ENCODE results near the gene UMODL1. TPM values are rescaled to one million over a fixed set of nuclear protein-coding genes. Genes with fewer than 3 reads are reported as not detected.
A peak's percentile ranks its signal among the peaks of the same experiment; 100 is the strongest.

The UMODL1 gene
- total RNA-seq, 1 donor from 2014 or later = not detected

DNA sequence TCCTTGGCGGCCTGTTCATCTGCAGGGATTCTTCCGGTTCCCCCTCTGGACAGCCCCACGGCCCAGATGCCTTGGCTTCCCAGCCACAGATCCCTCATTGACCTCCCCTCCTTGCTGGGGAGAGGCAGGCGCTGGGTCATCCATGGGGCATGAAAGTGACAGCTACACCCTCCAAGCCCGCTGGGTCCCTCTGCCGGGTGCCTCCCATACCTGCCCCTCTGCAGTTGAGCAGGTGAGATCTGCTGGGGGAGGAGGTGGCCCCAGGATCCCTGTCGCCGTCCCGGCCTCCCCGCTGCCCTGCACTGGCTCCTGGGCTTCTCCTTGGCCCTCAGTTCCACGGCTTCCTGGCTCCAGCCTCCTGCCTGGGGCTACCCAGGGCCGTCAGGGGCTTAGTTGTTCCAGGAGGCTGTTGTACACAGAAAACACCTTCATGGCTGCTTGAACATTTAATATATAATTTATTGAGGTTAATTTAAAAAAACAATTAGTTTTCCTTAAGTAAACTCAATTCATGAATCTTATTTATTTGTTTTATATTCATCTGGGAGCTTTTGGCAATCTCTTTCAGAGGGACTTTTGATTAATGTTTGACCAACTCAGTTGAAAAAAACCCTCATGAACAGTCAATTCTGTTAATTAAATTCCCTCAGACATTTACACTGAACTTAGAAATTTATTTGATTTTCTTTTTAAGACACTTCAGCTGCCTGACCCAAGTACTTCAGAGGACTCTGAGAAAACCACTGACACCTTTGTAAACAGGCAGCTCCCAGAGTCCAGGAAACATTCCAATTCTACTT lies 80.2 kb downstream of the UMODL1 start:
- Histone ChIP-seq H3K36me3 (no peaks in the 10 kb centered on the region), H3K27ac (no peak overlapping the region), H3K9ac (no peak overlapping the region), H3K4me1 (no peaks in the 10 kb centered on the region), H4K20me1 (ENCODE audit: low read depth) (no peaks in the 10 kb centered on the region), H3K79me2 (ENCODE audit: low read depth) (no peaks in the 10 kb centered on the region), H3K27me3 (no peaks in the 10 kb centered on the region), H3K4me3 (no peak overlapping the region), H3K4me2 (no peak overlapping the region), H3K9me3 (ENCODE audit: low read depth) (no peaks in the 10 kb centered on the region), H3F3A (ENCODE audit: low read depth) (no peaks in the 10 kb centered on the region), H2AFZ (replicated peaks) (no peak overlapping the region)
- TF ChIP-seq CTCF (IDR thresholded peaks at IDR 0.05) = no peak
- TF ChIP-seq EZH2phosphoT487 (IDR thresholded peaks at IDR 0.05) = no peak
- Mint-ChIP-seq H3K4me3 (no peak overlapping the region), H3K27me3 (ENCODE audit: insufficient read depth, low read depth) (peaks cover 7% of the 10 kb centered on the region), H3K36me3 (no peaks in the 10 kb centered on the region), H3K27ac (peak overlapping the region; percentile 69), H3K9me3 (no peaks in the 10 kb centered on the region), H3K4me1 (peaks cover 32% of the 10 kb centered on the region)
- DNase-seq (ENCODE audit: low spot score) = no peak

DNA sequence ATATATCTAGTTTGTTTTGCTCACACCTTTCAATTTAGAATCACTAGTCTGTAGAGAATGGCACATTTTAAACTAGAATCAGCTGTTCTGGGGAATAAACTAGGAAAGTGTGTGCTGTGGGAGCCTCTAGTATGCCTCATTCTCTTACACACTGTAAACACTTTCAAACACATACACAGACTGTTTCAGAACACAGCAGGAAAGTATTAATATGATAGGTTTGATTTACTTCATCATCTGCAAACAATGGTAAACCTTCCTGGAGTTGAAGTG lies 80.8 kb downstream of the UMODL1 start:
- no peak overlapping the region for H3K4me3 Mint-ChIP-seq
- H3K36me3 ChIP-seq = no peaks in the 10 kb centered on the region
- H3K27ac Mint-ChIP-seq = no peak overlapping the region

DNA sequence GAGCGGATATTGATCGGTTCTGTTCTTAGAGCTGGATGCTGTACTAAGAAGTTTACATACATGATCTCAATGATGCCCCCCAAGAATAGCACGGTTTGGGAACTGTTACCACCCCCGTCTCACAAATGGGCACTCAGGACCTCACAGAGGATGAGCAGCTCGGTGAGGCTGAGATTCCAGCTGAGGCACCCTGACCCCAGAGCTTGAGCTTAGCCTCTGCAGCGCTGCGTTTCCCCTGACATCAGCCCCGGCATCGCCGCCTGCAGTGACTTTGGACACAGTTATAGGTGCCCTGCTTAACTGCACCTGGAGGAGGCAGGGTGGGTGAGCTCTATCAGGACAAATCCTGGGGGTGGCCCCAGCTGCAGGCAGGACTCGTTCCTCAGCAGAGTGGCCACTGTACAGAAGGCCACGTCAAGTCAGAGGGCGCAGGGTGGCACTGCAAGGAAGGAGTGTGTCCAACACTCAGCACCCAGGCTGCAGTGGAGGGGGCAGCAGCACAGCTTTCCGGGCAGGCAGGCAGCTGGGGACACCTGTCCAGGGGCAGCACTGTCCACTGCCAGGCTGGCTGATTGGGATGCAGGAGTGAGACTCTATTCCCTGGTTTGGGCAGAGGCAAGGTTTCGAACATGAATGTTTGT lies 82.0 kb downstream of the UMODL1 start:
- Mint-ChIP-seq H3K4me1 (peaks cover 38% of the 10 kb centered on the region), H3K9me3 (no peaks in the 10 kb centered on the region), H3K27me3 (ENCODE audit: insufficient read depth, low read depth) (peaks cover 5% of the 10 kb centered on the region), H3K36me3 (no peaks in the 10 kb centered on the region), H3K27ac (no peak overlapping the region), H3K4me3 (no peak overlapping the region)
- H3K36me3 ChIP-seq = no peaks in the 10 kb centered on the region
- H3F3A ChIP-seq (ENCODE audit: low read depth) = peaks cover 4% of the 10 kb centered on the region
- no peak overlapping the region for H3K27ac ChIP-seq
- no peaks in the 10 kb centered on the region for H3K27me3 ChIP-seq
- no peak for DNase-seq (ENCODE audit: low spot score)
- peaks cover 5% of the 10 kb centered on the region for H3K4me1 ChIP-seq
- no peaks in the 10 kb centered on the region for H3K9me3 ChIP-seq (ENCODE audit: low read depth)
- TF ChIP-seq CTCF (IDR thresholded peaks at IDR 0.05) = no peak
- no peak for TF ChIP-seq EZH2 (IDR thresholded peaks at IDR 0.05)
- TF ChIP-seq EZH2phosphoT487 (IDR thresholded peaks at IDR 0.05) = no peak
- H3K79me2 ChIP-seq (ENCODE audit: low read depth) = no peaks in the 10 kb centered on the region
- H3K4me3 ChIP-seq = no peak overlapping the region
- no peak overlapping the region for H3K9ac ChIP-seq
- no peaks in the 10 kb centered on the region for H4K20me1 ChIP-seq (ENCODE audit: low read depth)
- no peak overlapping the region for H2AFZ ChIP-seq (replicated peaks)
- no peak overlapping the region for H3K4me2 ChIP-seq

More for the DNA sequence above, 80.8 kb downstream of the UMODL1 start:
- no peak overlapping the region for H3K27ac ChIP-seq
- no peak overlapping the region for H3K9ac ChIP-seq
- no peaks in the 10 kb centered on the region for H3K9me3 ChIP-seq (ENCODE audit: low read depth)
- no peaks in the 10 kb centered on the region for H4K20me1 ChIP-seq (ENCODE audit: low read depth)
- peaks cover 34% of the 10 kb centered on the region for H3K4me1 Mint-ChIP-seq
- TF ChIP-seq EZH2 (IDR thresholded peaks at IDR 0.05) = no peak
- no peak for TF ChIP-seq EZH2phosphoT487 (IDR thresholded peaks at IDR 0.05)
- TF ChIP-seq CTCF (IDR thresholded peaks at IDR 0.05) = no peak
- no peaks in the 10 kb centered on the region for H3K4me1 ChIP-seq
- no peak overlapping the region for H2AFZ ChIP-seq (replicated peaks)
- no peak for DNase-seq (ENCODE audit: low spot score)
- peaks cover 7% of the 10 kb centered on the region for H3K27me3 Mint-ChIP-seq (ENCODE audit: insufficient read depth, low read depth)
- H3K9me3 Mint-ChIP-seq = no peaks in the 10 kb centered on the region
- H3K4me2 ChIP-seq = no peak overlapping the region
- H3K36me3 Mint-ChIP-seq = no peaks in the 10 kb centered on the region
- no peaks in the 10 kb centered on the region for H3K27me3 ChIP-seq
- no peaks in the 10 kb centered on the region for H3F3A ChIP-seq (ENCODE audit: low read depth)
- no peak overlapping the region for H3K4me3 ChIP-seq
- no peaks in the 10 kb centered on the region for H3K79me2 ChIP-seq (ENCODE audit: low read depth)
